Measurements from ENCODE around the gene MARVELD3. TPM values are rescaled to one million over a fixed set of nuclear protein-coding genes. Genes with fewer than 3 reads are reported as not detected.
A peak's percentile ranks its signal among the peaks of the same experiment; 100 is the strongest.

The MARVELD3 gene
- total and polyA plus RNA-seq, 2 experiments from 2014 or later = 0.20 TPM; not detected in 1

DNA sequence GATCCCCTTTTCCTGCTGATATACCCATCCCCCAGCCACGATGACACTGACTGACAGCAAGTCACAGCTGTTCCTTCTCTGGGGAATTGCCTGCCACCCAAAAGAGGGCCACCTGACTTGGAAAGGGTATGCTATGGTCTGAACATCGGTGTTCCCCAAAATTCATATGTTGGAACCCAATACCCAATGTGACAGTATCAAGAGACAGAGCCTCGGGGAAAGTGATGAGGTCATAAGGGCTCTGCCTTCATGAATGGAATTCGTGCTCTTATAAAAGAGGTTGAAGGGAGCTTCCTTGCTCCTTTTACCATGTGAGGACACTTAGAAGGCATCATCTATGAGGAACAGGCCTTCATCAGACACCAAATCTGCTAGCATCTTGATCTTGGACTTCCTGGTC lies 7.6 kb upstream of the MARVELD3 start:
- Histone ChIP-seq H3K9ac (no peak overlapping the region), H3K4me2 (ENCODE audit: unreplicated experiment) (no peak overlapping the region), H4K20me1 (ENCODE audit: insufficient read depth) (no peaks in the 10 kb centered on the region), H3K27ac (no peak overlapping the region), H3K4me1 (ENCODE audit: insufficient read depth) (no peaks in the 10 kb centered on the region), H3K79me2 (ENCODE audit: insufficient read depth) (no peaks in the 10 kb centered on the region), H3K27me3 (replicated peaks; ENCODE audit: insufficient read depth) (no peaks in the 10 kb centered on the region), H3K9me2 (ENCODE audit: insufficient read depth) (no peaks in the 10 kb centered on the region), H3K4me3 (no peak overlapping the region), H3K9me3 (ENCODE audit: low read depth) (no peaks in the 10 kb centered on the region), H3K36me3 (ENCODE audit: low read depth) (no peaks in the 10 kb centered on the region), H2AFZ (no peak overlapping the region), H3F3A (ENCODE audit: insufficient read depth) (no peaks in the 10 kb centered on the region)
- 35 to 40% methylated on average over 4 of the region's 4 CpGs for WGBS, 2 experiments (ENCODE audit: low coverage in 1 of 2, low lambda C conversion rate in 2 of 2, missing lambda C conversion rate in 2 of 2)
- in situ Hi-C loops (cut with MboI) = no loop called here
- TF ChIP-seq EZH2phosphoT487 (IDR thresholded peaks at IDR 0.05; ENCODE audit: insufficient read depth, low read depth) = no peak
- no peak for TF ChIP-seq EZH2 (IDR thresholded peaks at IDR 0.05; ENCODE audit: insufficient read depth, poor library complexity, severe bottlenecking)
- DNase-seq = no peak

DNA sequence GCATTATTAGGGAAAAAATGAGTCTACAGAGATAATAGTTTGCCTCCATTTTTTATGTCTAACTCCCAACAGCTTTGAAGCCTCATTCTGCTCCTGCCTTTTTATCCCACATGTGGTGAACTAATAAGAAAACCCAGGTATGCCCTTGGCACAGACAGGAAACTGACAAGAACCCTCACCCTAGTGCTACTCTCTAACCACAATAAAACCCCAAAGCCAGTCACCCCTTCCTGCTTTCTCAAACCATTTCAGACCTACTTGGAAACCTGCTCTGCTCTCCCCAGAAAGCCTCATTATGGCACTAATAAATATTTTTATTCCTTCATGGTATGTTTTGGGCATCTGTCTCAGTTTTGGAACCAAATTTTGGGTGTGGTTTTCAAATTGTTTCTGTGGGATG lies 3.9 kb upstream of the MARVELD3 start:
- Histone ChIP-seq H3K79me2 (ENCODE audit: insufficient read depth) (no peaks in the 10 kb centered on the region), H4K20me1 (ENCODE audit: insufficient read depth) (no peaks in the 10 kb centered on the region), H3K9me3 (ENCODE audit: low read depth) (no peaks in the 10 kb centered on the region), H3K4me1 (ENCODE audit: insufficient read depth) (no peaks in the 10 kb centered on the region), H3K9me2 (ENCODE audit: insufficient read depth) (no peaks in the 10 kb centered on the region), H2AFZ (no peak overlapping the region), H3K9ac (no peak overlapping the region), H3K27me3 (replicated peaks; ENCODE audit: insufficient read depth) (peaks cover 16% of the 10 kb centered on the region), H3K4me3 (no peak overlapping the region), H3K27ac (no peak overlapping the region), H3F3A (ENCODE audit: insufficient read depth) (no peaks in the 10 kb centered on the region), H3K4me2 (ENCODE audit: unreplicated experiment) (no peak overlapping the region), H3K36me3 (ENCODE audit: low read depth) (no peaks in the 10 kb centered on the region)
- no peak for TF ChIP-seq EZH2 (IDR thresholded peaks at IDR 0.05; ENCODE audit: insufficient read depth, poor library complexity, severe bottlenecking)
- TF ChIP-seq EZH2phosphoT487 (IDR thresholded peaks at IDR 0.05; ENCODE audit: insufficient read depth, low read depth) = no peak
- in situ Hi-C loops (cut with MboI) = no loop called here
- no peak for DNase-seq

- H3K9me2 ChIP-seq (ENCODE audit: insufficient read depth) = no peaks in the 10 kb centered on the region
- no peak overlapping the region for H3K4me2 ChIP-seq (ENCODE audit: unreplicated experiment)
- DNase-seq = no peak
- H3K36me3 ChIP-seq (ENCODE audit: low read depth) = no peaks in the 10 kb centered on the region
- H3K4me1 ChIP-seq (ENCODE audit: insufficient read depth) = no peaks in the 10 kb centered on the region
- H3K27ac ChIP-seq = no peak overlapping the region
- no peaks in the 10 kb centered on the region for H3K79me2 ChIP-seq (ENCODE audit: insufficient read depth)
- in situ Hi-C loops (cut with MboI) = no loop called here
- WGBS, 2 experiments (ENCODE audit: low coverage in 1 of 2, low lambda C conversion rate in 2 of 2, missing lambda C conversion rate in 2 of 2) = 63 to 71% methylated on average over 3 of the region's 3 CpGs
- no peak for TF ChIP-seq EZH2 (IDR thresholded peaks at IDR 0.05; ENCODE audit: insufficient read depth, poor library complexity, severe bottlenecking)
- TF ChIP-seq EZH2phosphoT487 (IDR thresholded peaks at IDR 0.05; ENCODE audit: insufficient read depth, low read depth) = no peak
- no peaks in the 10 kb centered on the region for H3K9me3 ChIP-seq (ENCODE audit: low read depth)
- peaks cover 24% of the 10 kb centered on the region for H3K27me3 ChIP-seq (replicated peaks; ENCODE audit: insufficient read depth)
- H2AFZ ChIP-seq = no peak overlapping the region
- H3K4me3 ChIP-seq = no peak overlapping the region
- no peak overlapping the region for H3K9ac ChIP-seq
- no peaks in the 10 kb centered on the region for H4K20me1 ChIP-seq (ENCODE audit: insufficient read depth)
- no peaks in the 10 kb centered on the region for H3F3A ChIP-seq (ENCODE audit: insufficient read depth)
Observed at GRCh38 chr16:71623597-71623996, 2.4 kb upstream of the MARVELD3 start.

- Histone ChIP-seq H3F3A (ENCODE audit: insufficient read depth) (no peaks in the 10 kb centered on the region), H3K9ac (no peak overlapping the region), H2AFZ (no peak overlapping the region), H3K4me1 (ENCODE audit: insufficient read depth) (no peaks in the 10 kb centered on the region), H3K9me3 (ENCODE audit: low read depth) (no peaks in the 10 kb centered on the region), H3K27ac (no peak overlapping the region), H4K20me1 (ENCODE audit: insufficient read depth) (no peaks in the 10 kb centered on the region), H3K9me2 (ENCODE audit: insufficient read depth) (no peaks in the 10 kb centered on the region), H3K4me3 (no peak overlapping the region), H3K79me2 (ENCODE audit: insufficient read depth) (no peaks in the 10 kb centered on the region), H3K4me2 (ENCODE audit: unreplicated experiment) (no peak overlapping the region), H3K36me3 (ENCODE audit: low read depth) (no peaks in the 10 kb centered on the region), H3K27me3 (replicated peaks; ENCODE audit: insufficient read depth) (peaks cover 24% of the 10 kb centered on the region)
- DNase-seq = no peak
- WGBS, 2 experiments (ENCODE audit: low coverage in 1 of 2, low lambda C conversion rate in 2 of 2, missing lambda C conversion rate in 2 of 2) = 90 to 92% methylated on average over 1 to 7 of the region's 7 CpGs
- in situ Hi-C loops (cut with MboI) = no loop called here
- TF ChIP-seq EZH2phosphoT487 (IDR thresholded peaks at IDR 0.05; ENCODE audit: insufficient read depth, low read depth) (no peak), EZH2 (IDR thresholded peaks at IDR 0.05; ENCODE audit: insufficient read depth, poor library complexity, severe bottlenecking) (no peak)
Observed at GRCh38 chr16:71625113-71625850, 702 bp upstream of the MARVELD3 start.

DNA sequence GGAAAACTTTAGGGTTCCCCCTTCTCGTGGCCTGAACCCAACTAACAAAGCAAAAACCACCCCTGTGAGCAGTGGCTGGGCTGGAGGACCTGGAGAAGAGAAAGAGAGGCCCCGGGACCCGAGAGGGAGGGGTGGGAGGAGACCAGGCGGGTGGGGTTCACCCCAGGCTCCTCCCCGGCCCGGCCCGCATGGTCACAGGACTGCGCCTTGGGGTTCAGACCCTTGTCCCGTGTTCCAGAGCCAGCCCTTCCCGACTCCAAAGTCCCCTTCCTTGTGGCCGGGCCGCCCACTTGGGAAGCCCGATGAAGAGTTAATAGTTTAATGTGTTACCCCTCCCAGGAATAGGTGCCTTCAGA lies 852 bp downstream of the MARVELD3 start:
- H3K4me3 ChIP-seq = peak overlapping the region; percentile 58
- H3K9ac ChIP-seq = no peak overlapping the region
- H3K9me2 ChIP-seq (ENCODE audit: insufficient read depth) = no peaks in the 10 kb centered on the region
- H3K27me3 ChIP-seq (replicated peaks; ENCODE audit: insufficient read depth) = peaks cover 24% of the 10 kb centered on the region
- no peaks in the 10 kb centered on the region for H3F3A ChIP-seq (ENCODE audit: insufficient read depth)
- peak overlapping the region; percentile 65 for H3K4me2 ChIP-seq (ENCODE audit: unreplicated experiment)
- TF ChIP-seq EZH2phosphoT487 (IDR thresholded peaks at IDR 0.05; ENCODE audit: insufficient read depth, low read depth) (no peak), EZH2 (IDR thresholded peaks at IDR 0.05; ENCODE audit: insufficient read depth, poor library complexity, severe bottlenecking) (no peak)
- no peaks in the 10 kb centered on the region for H4K20me1 ChIP-seq (ENCODE audit: insufficient read depth)
- no peaks in the 10 kb centered on the region for H3K36me3 ChIP-seq (ENCODE audit: low read depth)
- no peaks in the 10 kb centered on the region for H3K9me3 ChIP-seq (ENCODE audit: low read depth)
- in situ Hi-C loops (cut with MboI) = no loop called here
- peak overlapping the region; percentile 48 for H2AFZ ChIP-seq
- peak; percentile 8 for DNase-seq
- WGBS, 2 experiments (ENCODE audit: low coverage in 1 of 2, low lambda C conversion rate in 2 of 2, missing lambda C conversion rate in 2 of 2) = 11% methylated on average over 8 to 13 of the region's 13 CpGs
- H3K27ac ChIP-seq = no peak overlapping the region
- no peaks in the 10 kb centered on the region for H3K79me2 ChIP-seq (ENCODE audit: insufficient read depth)
- H3K4me1 ChIP-seq (ENCODE audit: insufficient read depth) = no peaks in the 10 kb centered on the region
